Measurements from ENCODE around the gene HLCS. TPM values are rescaled to one million over a fixed set of nuclear protein-coding genes. Genes with fewer than 3 reads are reported as not detected.

Gene HLCS
- total RNA-seq, 3 donors from 2014 or later (not counting 1 experiment from before 2014, with no cell fraction given) = 28.4 to 36.0 (median 33.0) TPM

GRCh38 chr21:36754241-36754898 is 212.1 kb downstream of the HLCS start:
- H3K4me1 ChIP-seq (ENCODE audit: control insufficient read depth, insufficient read depth, low read length) = no peaks in the 10 kb centered on the region
- Mint-ChIP-seq H3K27ac (no peak overlapping the region), H3K9me3 (no peaks in the 10 kb centered on the region), H3K4me1 (no peaks in the 10 kb centered on the region), H3K4me3 (no peak overlapping the region), H3K36me3 (peaks cover 18% of the 10 kb centered on the region), H3K27me3 (ENCODE audit: low read depth in 2 of 2) (peaks cover 0 to 5% of the 10 kb centered on the region in 2 donors)
- peaks cover 2% of the 10 kb centered on the region for H3K36me3 ChIP-seq (ENCODE audit: control insufficient read depth, insufficient read depth, low read length)
- H3K27ac ChIP-seq (ENCODE audit: low read length) = no peak overlapping the region
- no peak for DNase-seq
- H3K27me3 ChIP-seq (ENCODE audit: control insufficient read depth, insufficient read depth, low read length) = no peaks in the 10 kb centered on the region
- H3K4me3 ChIP-seq (ENCODE audit: low read length) = no peak overlapping the region
- TF ChIP-seq, protein P1, sequence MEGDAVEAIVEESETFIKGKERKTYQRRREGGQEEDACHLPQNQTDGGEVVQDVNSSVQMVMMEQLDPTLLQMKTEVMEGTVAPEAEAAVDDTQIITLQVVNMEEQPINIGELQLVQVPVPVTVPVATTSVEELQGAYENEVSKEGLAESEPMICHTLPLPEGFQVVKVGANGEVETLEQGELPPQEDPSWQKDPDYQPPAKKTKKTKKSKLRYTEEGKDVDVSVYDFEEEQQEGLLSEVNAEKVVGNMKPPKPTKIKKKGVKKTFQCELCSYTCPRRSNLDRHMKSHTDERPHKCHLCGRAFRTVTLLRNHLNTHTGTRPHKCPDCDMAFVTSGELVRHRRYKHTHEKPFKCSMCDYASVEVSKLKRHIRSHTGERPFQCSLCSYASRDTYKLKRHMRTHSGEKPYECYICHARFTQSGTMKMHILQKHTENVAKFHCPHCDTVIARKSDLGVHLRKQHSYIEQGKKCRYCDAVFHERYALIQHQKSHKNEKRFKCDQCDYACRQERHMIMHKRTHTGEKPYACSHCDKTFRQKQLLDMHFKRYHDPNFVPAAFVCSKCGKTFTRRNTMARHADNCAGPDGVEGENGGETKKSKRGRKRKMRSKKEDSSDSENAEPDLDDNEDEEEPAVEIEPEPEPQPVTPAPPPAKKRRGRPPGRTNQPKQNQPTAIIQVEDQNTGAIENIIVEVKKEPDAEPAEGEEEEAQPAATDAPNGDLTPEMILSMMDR (IDR thresholded peaks at IDR 0.05) = no peak
- intact Hi-C loops (cut with micrococcal nuclease) = loop anchor here (10.0 kb wide), 1 partner anchor 180 kb away; no protein-coding TSS in a partner anchor
- ATAC-seq = no peak
- WGBS (ENCODE audit: insufficient coverage) = 93% methylated on average over 22 of the region's 22 CpGs
- no peaks in the 10 kb centered on the region for H3K9me3 ChIP-seq (ENCODE audit: control insufficient read depth, insufficient read depth, low read length)

DNA sequence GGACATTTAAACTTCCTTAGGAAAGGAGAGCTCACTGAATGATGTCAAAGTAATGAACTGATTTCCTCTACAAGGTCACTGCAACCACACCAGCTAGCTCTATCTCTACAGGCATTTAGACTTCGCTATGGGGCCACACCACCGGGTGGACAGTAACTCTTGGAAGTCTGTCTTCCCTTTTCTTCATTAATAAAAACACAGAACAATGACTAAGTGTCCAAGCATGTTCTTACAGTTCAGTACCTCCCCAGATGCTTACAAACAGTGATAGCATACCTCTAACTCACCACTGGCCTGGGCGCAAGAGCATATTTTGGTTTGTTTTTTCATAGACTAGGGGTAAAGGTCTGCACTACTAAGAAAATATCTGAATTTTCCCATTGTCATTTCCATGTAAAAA is 212.9 kb downstream of the HLCS start:
- Mint-ChIP-seq H3K36me3 (peaks cover 18% of the 10 kb centered on the region), H3K9me3 (no peaks in the 10 kb centered on the region), H3K27ac (no peak overlapping the region), H3K4me3 (no peak overlapping the region), H3K4me1 (peaks cover 0 to 1% of the 10 kb centered on the region in 2 donors), H3K27me3 (ENCODE audit: low read depth in 2 of 2) (peaks cover 6 to 13% of the 10 kb centered on the region in 2 donors)
- Histone ChIP-seq H3K27me3 (ENCODE audit: control insufficient read depth, insufficient read depth, low read length) (peaks cover 4% of the 10 kb centered on the region), H3K9me3 (ENCODE audit: control insufficient read depth, insufficient read depth, low read length) (no peaks in the 10 kb centered on the region), H3K27ac (ENCODE audit: low read length) (no peak overlapping the region), H3K4me3 (ENCODE audit: low read length) (no peak overlapping the region), H3K36me3 (ENCODE audit: control insufficient read depth, insufficient read depth, low read length) (peaks cover 2% of the 10 kb centered on the region), H3K4me1 (ENCODE audit: control insufficient read depth, insufficient read depth, low read length) (no peaks in the 10 kb centered on the region)
- no peak for DNase-seq
- WGBS (ENCODE audit: insufficient coverage) = 95% methylated on average over 2 of the region's 3 CpGs
- ATAC-seq = no peak
- intact Hi-C loops (cut with micrococcal nuclease) = loop anchor here (10.0 kb wide), 1 partner anchor 181 kb away; no protein-coding TSS in a partner anchor
- TF ChIP-seq, protein P1 (IDR thresholded peaks at IDR 0.05) = no peak

GRCh38 chr21:36751383-36751782 is 215.1 kb downstream of the HLCS start:
- H3K4me1 Mint-ChIP-seq = peaks cover 9 to 14% of the 10 kb centered on the region in 2 donors
- H3K9me3 ChIP-seq (ENCODE audit: control insufficient read depth, insufficient read depth, low read length) = no peaks in the 10 kb centered on the region
- no peak overlapping the region for H3K4me3 Mint-ChIP-seq
- intact Hi-C loops (cut with micrococcal nuclease) = loop anchor here (10.0 kb wide), 1 partner anchor 183 kb away; no protein-coding TSS in a partner anchor
- peaks cover 4% of the 10 kb centered on the region for H3K4me1 ChIP-seq (ENCODE audit: control insufficient read depth, insufficient read depth, low read length)
- WGBS (ENCODE audit: insufficient coverage) = 83% methylated on average over 10 of the region's 10 CpGs
- peaks cover 19 to 26% of the 10 kb centered on the region in 2 donors for H3K27me3 Mint-ChIP-seq (ENCODE audit: low read depth in 2 of 2)
- ATAC-seq (no peak), DNase-seq (no peak)
- H3K36me3 Mint-ChIP-seq = peaks cover 14% of the 10 kb centered on the region
- H3K9me3 Mint-ChIP-seq = no peaks in the 10 kb centered on the region
- TF ChIP-seq, protein P1 (IDR thresholded peaks at IDR 0.05) = no peak
- H3K27me3 ChIP-seq (ENCODE audit: control insufficient read depth, insufficient read depth, low read length) = peaks cover 15% of the 10 kb centered on the region
- no peak overlapping the region for H3K27ac Mint-ChIP-seq
- H3K27ac ChIP-seq (ENCODE audit: low read length) = no peak overlapping the region
- peaks cover 2% of the 10 kb centered on the region for H3K36me3 ChIP-seq (ENCODE audit: control insufficient read depth, insufficient read depth, low read length)
- no peak overlapping the region for H3K4me3 ChIP-seq (ENCODE audit: low read length)
